GM12801 (cell line): ENCODE results near the gene BCL3.

ENCODE experiments used
- CTCF ChIP-seq: IDR thresholded peaks from one replicate; pipeline ENCODE4 v1.5.1; 2011; ENCODE audit warnings: control low read depth; ENCODE audit not compliant: insufficient read length; ENCODE audit errors: extremely low read depth

BCL3 gene

GRCh38 chr19:44759083-44759804 lies 10.7 kb downstream of the BCL3 start:
- no peak for TF ChIP-seq CTCF

GRCh38 chr19:44762038-44762437 lies 13.5 kb downstream of the BCL3 start:
- no peak for TF ChIP-seq CTCF

- TF ChIP-seq CTCF = no peak
Observed at GRCh38 chr19:44765033-44765948, 16.8 kb downstream of the BCL3 start.

GRCh38 chr19:44765949-44766335 lies 17.4 kb downstream of the BCL3 start:
- no peak for TF ChIP-seq CTCF

GRCh38 chr19:44767295-44768180 lies 19.0 kb downstream of the BCL3 start:
- no peak for TF ChIP-seq CTCF

GRCh38 chr19:44770550-44771257 lies 22.2 kb downstream of the BCL3 start:
- TF ChIP-seq CTCF = no peak

GRCh38 chr19:44772959-44773358 lies 24.5 kb downstream of the BCL3 start:
- TF ChIP-seq CTCF = no peak
